Stomach (tissue), 9 donors: Measurements from ENCODE around the gene PIP5K1B. TPM values are rescaled to one million over a fixed set of nuclear protein-coding genes. Genes with fewer than 3 reads are reported as not detected.

Experiments
- DNase-seq, 2 donors: peaks; one replicate each; pipeline versions ENCODE4 v3.0.0 to v3.0.0-alpha.2; 2013 to 2019
- H3K27ac ChIP-seq, 5 donors: fragments of 200-600 bp in 4 of 5; sonication (generic) in 4 of 5; one replicate each; pipeline ENCODE4 v1.5.1; 2013 to 2019; ENCODE audit warnings: mild to moderate bottlenecking in 1 of 5, moderate library complexity in 1 of 5
- H3K27me3 ChIP-seq, 3 donors: fragments of 200-600 bp; sonication (generic); one replicate each; pipeline ENCODE4 v1.5.1; 2017 to 2019; ENCODE audit warnings: mixed run types in 1 of 3
- H3K36me3 ChIP-seq, 4 donors: fragments of 200-600 bp; sonication (generic); 1 replicate in 3 of 4; 2 replicates in 1 of 4; pipeline ENCODE4 v1.5.1; 2016 to 2019
- H3K4me1 ChIP-seq, 4 donors: fragments of 200-600 bp; sonication (generic); one replicate each; pipeline ENCODE4 v1.5.1; 2016 to 2019
- H3K4me3 ChIP-seq, 4 donors: fragments of 200-600 bp; sonication (generic) in 3 of 4; one replicate each; pipeline ENCODE4 v1.5.1; 2016 to 2019; ENCODE audit warnings: mild to moderate bottlenecking in 1 of 4
- H3K9me3 ChIP-seq, 4 donors: fragments of 200-600 bp; sonication (generic); one replicate each; pipeline ENCODE4 v1.5.1; 2016 to 2019
- CTCF ChIP-seq, 7 experiments: fragments of 450-650 bp in 4 of 7; fragments of 200-600 bp in 3 of 7; sonication (generic) in 3 of 7; IDR thresholded peaks; one replicate each; pipeline ENCODE4 v1.5.1; 2016 to 2019; ENCODE audit warnings: antibody characterized with exemption in 7 of 7, control low read depth in 2 of 7, mild to moderate bottlenecking in 1 of 7
- EP300 ChIP-seq: sonication (generic); formaldehyde crosslinking; IDR thresholded peaks from one replicate; pipeline ENCODE4 v1.6.1; 2017; ENCODE audit warnings: antibody characterized with exemption
- POLR2A ChIP-seq, 4 donors: fragments of 450-650 bp; IDR thresholded peaks; one replicate each; pipeline ENCODE4 v1.6.1; 2016; ENCODE audit warnings: antibody characterized with exemption in 4 of 4, control low read depth in 2 of 4, mild to moderate bottlenecking in 1 of 4, moderate library complexity in 1 of 4
- POLR2AphosphoS5 ChIP-seq, 3 donors: sonication (generic); formaldehyde crosslinking; IDR thresholded peaks; one replicate each; pipeline ENCODE4 v1.6.1; 2016; ENCODE audit warnings: antibody characterized with exemption in 3 of 3
- WGBS, 5 donors: extraction: QIAGEN DNeasy Blood & Tissue Kit in 3 of 5; methylation state at CpG; one replicate each; pipeline versions ENCODE4 v1.1.5 to v1.1.7; 2013 to 2018; 5-methylcytosine and 5-hydroxymethylcytosine counted together
- intact Hi-C: fragments of 100-400 bp; cut with DNase I; formaldehyde crosslinking; loops from one replicate; pipeline ENCODE4 v1.15.1; 2023; ENCODE audit warnings: low total_unique reads
- polyA plus RNA-seq, 3 donors: library from polyadenylated mRNA; stranded (reverse); fragments of 200-250 nt; gene quantifications; one replicate each; pipeline ENCODE4 v1.2.3, GENCODE V29; 2013
- total RNA-seq, 5 donors: library from RNA; depleted of rRNA; stranded (reverse); fragments of >200 nt; gene quantifications; one replicate each; pipeline versions ENCODE4 v1.1.0 to v1.2.3, GENCODE V29; 2014 to 2016
- donor health status: healthy with polysubstance abuse.
- donor health status: Bipolar disorder and iron deficiency.
- donor health status: healthy.

PIP5K1B gene
- total and polyA plus RNA-seq, 8 donors = 2.3 to 33.8 (median 16.6) TPM

GRCh38 chr9:68750786-68751185, 45.7 kb downstream of the PIP5K1B start:
- DNase-seq = no peak
- 44 to 58% (median 44%) methylated on average over 4 of the region's 4 CpGs for WGBS, 5 donors
- TF ChIP-seq POLR2AphosphoS5 (IDR thresholded peaks at IDR 0.05) (no peak), POLR2A (IDR thresholded peaks at IDR 0.05) (no peak), CTCF (IDR thresholded peaks at IDR 0.05) (no peak), EP300 (no peak)
- H3K27ac ChIP-seq = no peak overlapping the region
- H3K4me1 ChIP-seq = peaks cover 5 to 18% (median 7%) of the 10 kb centered on the region in 4 donors
- intact Hi-C loops = no loop called here
- no peaks in the 10 kb centered on the region for H3K27me3 ChIP-seq
- no peak overlapping the region for H3K4me3 ChIP-seq
- H3K36me3 ChIP-seq = no peaks in the 10 kb centered on the region
- no peaks in the 10 kb centered on the region for H3K9me3 ChIP-seq

GRCh38 chr9:68751556-68751955, 46.5 kb downstream of the PIP5K1B start:
- Histone ChIP-seq H3K4me3 (no peak overlapping the region), H3K4me1 (peaks cover 4 to 15% (median 6%) of the 10 kb centered on the region in 4 donors), H3K27me3 (no peaks in the 10 kb centered on the region), H3K36me3 (no peaks in the 10 kb centered on the region), H3K9me3 (no peaks in the 10 kb centered on the region), H3K27ac (no peak overlapping the region)
- DNase-seq = no peak
- intact Hi-C loops = no loop called here
- no peak for TF ChIP-seq EP300
- no peak for TF ChIP-seq CTCF (IDR thresholded peaks at IDR 0.05)
- no peak for TF ChIP-seq POLR2AphosphoS5 (IDR thresholded peaks at IDR 0.05)
- no peak for TF ChIP-seq POLR2A (IDR thresholded peaks at IDR 0.05)

- intact Hi-C loops = no loop called here
- Histone ChIP-seq H3K36me3 (no peaks in the 10 kb centered on the region), H3K27ac (no peak overlapping the region), H3K27me3 (no peaks in the 10 kb centered on the region), H3K4me3 (no peak overlapping the region), H3K9me3 (peaks cover 0 to 9% (median 2%) of the 10 kb centered on the region in 4 donors), H3K4me1 (peaks cover 0 to 6% (median 2%) of the 10 kb centered on the region in 4 donors)
- no peak for DNase-seq
- TF ChIP-seq POLR2A (IDR thresholded peaks at IDR 0.05) = no peak
- no peak for TF ChIP-seq POLR2AphosphoS5 (IDR thresholded peaks at IDR 0.05)
- no peak for TF ChIP-seq CTCF (IDR thresholded peaks at IDR 0.05)
- TF ChIP-seq EP300 = no peak
- WGBS, 5 donors = 17 to 36% (median 19%) methylated on average over 1 of the region's 1 CpG
Observed at GRCh38 chr9:68755051-68755450, 50.0 kb downstream of the PIP5K1B start.

GRCh38 chr9:68755752-68756151, 50.7 kb downstream of the PIP5K1B start:
- 48 to 64% (median 60%) methylated on average over 4 of the region's 4 CpGs for WGBS, 5 donors
- intact Hi-C loops = no loop called here
- TF ChIP-seq POLR2A (IDR thresholded peaks at IDR 0.05) = no peak
- TF ChIP-seq POLR2AphosphoS5 (IDR thresholded peaks at IDR 0.05) = no peak
- TF ChIP-seq CTCF (IDR thresholded peaks at IDR 0.05) = no peak
- TF ChIP-seq EP300 = no peak

More at GRCh38 chr9:68755752-68756151, 50.7 kb downstream of the PIP5K1B start:
- Histone ChIP-seq H3K27me3 (no peaks in the 10 kb centered on the region), H3K9me3 (peaks cover 0 to 9% (median 2%) of the 10 kb centered on the region in 4 donors), H3K36me3 (no peaks in the 10 kb centered on the region), H3K4me1 (peaks cover 0 to 3% (median under 1%) of the 10 kb centered on the region in 4 donors), H3K4me3 (no peak overlapping the region), H3K27ac (no peak overlapping the region)
- no peak for DNase-seq
